Left ventricle myocardium inferior (tissue), 1 donor: ENCODE measurements around the gene C1QC. TPM values are rescaled to one million over a fixed set of nuclear protein-coding genes. Genes with fewer than 3 reads are reported as not detected.

Experiments used
- DNase-seq: peaks from one replicate; pipeline ENCODE4 v3.0.0-alpha.2; 2020
- H3K27ac ChIP-seq: fragments of 200-600 bp; replicated peaks from 2 replicates; pipeline ENCODE4 v1.8.0; 2021
- H3K27me3 ChIP-seq: fragments of 200-600 bp; 2 replicates; pipeline ENCODE4 v1.8.0; 2021; ENCODE audit warnings: low read depth
- H3K36me3 ChIP-seq: fragments of 200-600 bp; 2 replicates; pipeline ENCODE4 v1.8.0; 2021
- H3K4me1 ChIP-seq: fragments of 200-600 bp; 2 replicates; pipeline ENCODE4 v1.8.0; 2021
- H3K4me3 ChIP-seq: fragments of 200-600 bp; 2 replicates; pipeline ENCODE4 v1.8.0; 2021; ENCODE audit warnings: mild to moderate bottlenecking, moderate library complexity
- H3K9me3 ChIP-seq: fragments of 200-600 bp; replicated peaks from 2 replicates; pipeline ENCODE4 v1.8.0; 2021
- CTCF ChIP-seq: fragments of 200-600 bp; IDR thresholded peaks from 2 replicates; pipeline ENCODE4 v1.8.0; 2021; ENCODE audit warnings: antibody characterized with exemption, mild to moderate bottlenecking, borderline replicate concordance
- intact Hi-C: fragments of 100-400 bp; cut with micrococcal nuclease; formaldehyde crosslinking; loops from one replicate; pipeline ENCODE4 v1.11.0; 2022
- long read RNA-seq: library from polyadenylated mRNA; unstranded; transcript quantifications from one replicate; pipeline ENCODE4 v2.0.0, GENCODE V29; 2021
- total RNA-seq: library from RNA; stranded (reverse); fragmentation: NEBNext Ultra II Directional; extraction: Animal tissue kit (Norgen Biotek cat#: 25700); gene quantifications from one replicate; pipeline ENCODE4 v1.2.1, GENCODE V29; 2021
- donor health status: DM: no; HTN: yes; CAD: no; lungs with severe emphysema.

Gene C1QC
- total RNA-seq, result 76.6 TPM
- long read RNA-seq, transcript C1QC-203 (3 exons, 1,163 nt), result major isoform, 34 of 49 reads
- long read RNA-seq, transcript C1QC-202 (3 exons, 1,183 nt), result minor isoform, 5 of 49 reads
- long read RNA-seq, partial matches to known transcripts, result 0 of 49 reads
- long read RNA-seq, other reads (novel, unspliced or antisense), result 10 of 49 reads

GRCh38 chr1:22643381-22643780 lies at the start of gene C1QC:
Gene C1QC, plus strand, starts transcription at chr1:22643633. Its CDS starts 391 bp downstream, at chr1:22644024.
- Histone ChIP-seq H3K27ac (peak within 1 kb of the TSS; percentile 33), H3K4me1 (peaks cover 4% of the 10 kb centered on the region), H3K4me3 (peak within 1 kb of the TSS; percentile 46), H3K9me3 (no peaks in the 10 kb centered on the region), H3K36me3 (no peaks in the 10 kb centered on the region), H3K27me3 (peaks cover 56% of the 10 kb centered on the region)
- intact Hi-C loops, result loop anchor here (5.0 kb wide), 1 partner anchor 221 kb away; no protein-coding TSS in a partner anchor
- DNase-seq, result peak; percentile 51
- TF ChIP-seq CTCF, result no peak

GRCh38 chr1:22594396-22594795 lies 49.0 kb upstream of the C1QC start:
- no peaks in the 10 kb centered on the region for H3K9me3 ChIP-seq
- intact Hi-C loops, result no loop called here
- DNase-seq, result no peak
- no peaks in the 10 kb centered on the region for H3K4me1 ChIP-seq
- H3K36me3 ChIP-seq, result no peaks in the 10 kb centered on the region
- H3K27me3 ChIP-seq, result peaks cover 87% of the 10 kb centered on the region
- TF ChIP-seq CTCF, result no peak
- H3K4me3 ChIP-seq, result no peak overlapping the region
- H3K27ac ChIP-seq, result no peak overlapping the region

- no peak overlapping the region for H3K4me3 ChIP-seq
- H3K36me3 ChIP-seq, result no peaks in the 10 kb centered on the region
- DNase-seq, result no peak
- no peak overlapping the region for H3K27ac ChIP-seq
- intact Hi-C loops, result no loop called here
- H3K27me3 ChIP-seq, result peaks cover 81% of the 10 kb centered on the region
- H3K9me3 ChIP-seq, result no peaks in the 10 kb centered on the region
- no peaks in the 10 kb centered on the region for H3K4me1 ChIP-seq
- no peak for TF ChIP-seq CTCF
These were observed 48.3 kb upstream of the C1QC start for GRCh38 chr1:22595108-22595507.

GRCh38 chr1:22597301-22597965 lies 46.0 kb upstream of the C1QC start:
- H3K36me3 ChIP-seq, result no peaks in the 10 kb centered on the region
- no peaks in the 10 kb centered on the region for H3K4me1 ChIP-seq
- H3K27me3 ChIP-seq, result peaks cover 84% of the 10 kb centered on the region
- no peak for DNase-seq
- intact Hi-C loops, result no loop called here
- H3K27ac ChIP-seq, result no peak overlapping the region
- no peak for TF ChIP-seq CTCF
- no peak overlapping the region for H3K4me3 ChIP-seq
- H3K9me3 ChIP-seq, result no peaks in the 10 kb centered on the region

- H3K4me1 ChIP-seq, result no peaks in the 10 kb centered on the region
- no peak for TF ChIP-seq CTCF
- intact Hi-C loops, result no loop called here
- peaks cover 84% of the 10 kb centered on the region for H3K27me3 ChIP-seq
- DNase-seq, result no peak
- no peak overlapping the region for H3K27ac ChIP-seq
- no peaks in the 10 kb centered on the region for H3K9me3 ChIP-seq
- no peaks in the 10 kb centered on the region for H3K36me3 ChIP-seq
- H3K4me3 ChIP-seq, result no peak overlapping the region
These were observed 45.4 kb upstream of the C1QC start for GRCh38 chr1:22597996-22598395.
